AG04450 (cell line): ENCODE results near the gene COA8. TPM values are rescaled to one million over a fixed set of nuclear protein-coding genes. Genes with fewer than 3 reads are reported as not detected.

Experiments
- CTCF ChIA-PET: fragments of 300-600, 350-600 bp; formaldehyde crosslinking; extraction: SDS; loops from one replicate; lab custom pipeline; 2022; ENCODE audit warnings: antibody characterized with exemption, inconsistent platforms; lab: Charles Lee
- POLR2A ChIA-PET: fragments of 350-600 bp; formaldehyde crosslinking; extraction: SDS; loops from one replicate; lab custom pipeline; 2021; ENCODE audit warnings: antibody characterized with exemption, inconsistent platforms; lab: Yijun Ruan, JAX
- DNase-seq: peaks from one replicate; pipeline ENCODE4 v3.0.0-alpha.2; 2011; ENCODE audit warnings: low read depth, low spot score
- H3K27ac ChIP-seq: one replicate; pipeline ENCODE4 v1.5.1; 2012; ENCODE audit warnings: low read depth, low read length, control low read depth
- H3K27me3 ChIP-seq: one replicate; pipeline ENCODE4 v1.6.0; 2012; ENCODE audit warnings: low read length; ENCODE audit not compliant: control insufficient read depth, insufficient read depth
- H3K4me3 ChIP-seq: 2 replicates; pipeline ENCODE4 v1.5.1; 2011; ENCODE audit warnings: mild to moderate bottlenecking, low read depth, low read length, control low read depth
- H3K9me3 ChIP-seq: 2 replicates; pipeline ENCODE4 v1.5.1; 2012; ENCODE audit warnings: low read length; ENCODE audit not compliant: control insufficient read depth, insufficient read depth
- CTCF ChIP-seq: IDR thresholded peaks from 2 replicates; pipeline ENCODE4 v1.5.1; 2011; ENCODE audit warnings: low read depth, low read length, control low read depth, inconsistent platforms
- polyA plus RNA-seq: library from polyadenylated mRNA; depleted of rRNA; stranded (reverse); fragments of >200 nt; gene quantifications from 2 replicates; pipeline ENCODE4 v1.2.3, GENCODE V29; 2011

The COA8 gene
- polyA plus RNA-seq, 1 experiment, result 29.8 TPM

- DNase-seq, result no peak
- ChIA-PET CTCF (interaction anchor here (2.0 to 5.2 kb wide), 2 partner anchors 13 kb away, joined by 8 to 29 read pairs; no protein-coding TSS in a partner anchor), POLR2A (no interaction called here)
- H3K27ac ChIP-seq, result no peak overlapping the region
- H3K4me3 ChIP-seq, result no peak overlapping the region
- H3K27me3 ChIP-seq, result no peaks in the 10 kb centered on the region
- no peak for TF ChIP-seq CTCF
- peaks cover 3% of the 10 kb centered on the region; the same call in 1 of the 2 replicates for H3K9me3 ChIP-seq
These were observed 31.1 kb upstream of the COA8 start for GRCh38 chr14:103531421-103532215.

- Histone ChIP-seq H3K9me3 (peaks cover 3% of the 10 kb centered on the region; the same call in 1 of the 2 replicates), H3K4me3 (no peak overlapping the region), H3K27me3 (no peaks in the 10 kb centered on the region), H3K27ac (no peak overlapping the region)
- TF ChIP-seq CTCF, result no peak
- ChIA-PET CTCF (interaction anchor here (2.0 kb wide), 1 partner anchor 14 kb away, joined by 8 read pairs; no protein-coding TSS in a partner anchor), POLR2A (no interaction called here)
- no peak for DNase-seq
These were observed 30.3 kb upstream of the COA8 start for GRCh38 chr14:103532216-103533136.

GRCh38 chr14:103533137-103533998 is 29.4 kb upstream of the COA8 start:
- no peak for DNase-seq
- CTCF ChIA-PET, result interaction anchor here (2.0 kb wide), 1 partner anchor 15 kb away, joined by 8 read pairs; no protein-coding TSS in a partner anchor
- no peak for TF ChIP-seq CTCF
- POLR2A ChIA-PET, result interaction anchor here (0.5 kb wide), 1 partner anchor 59 kb away, joined by 3 read pairs; no protein-coding TSS in a partner anchor
- Histone ChIP-seq H3K4me3 (no peak overlapping the region), H3K27ac (no peak overlapping the region), H3K27me3 (no peaks in the 10 kb centered on the region), H3K9me3 (peaks cover 3% of the 10 kb centered on the region; the same call in 1 of the 2 replicates)

- no peak for TF ChIP-seq CTCF
- CTCF ChIA-PET, result interaction anchor here (0.6 to 2.0 kb wide), 2 partner anchors 16 to 231 kb away, joined by 3 to 8 read pairs; no protein-coding TSS in a partner anchor
- Histone ChIP-seq H3K4me3 (no peak overlapping the region), H3K9me3 (no peaks in the 10 kb centered on the region; the same call in 1 of the 2 replicates), H3K27me3 (no peaks in the 10 kb centered on the region), H3K27ac (no peak overlapping the region)
- POLR2A ChIA-PET, result interaction anchor here (0.5 kb wide), 1 partner anchor 58 kb away, joined by 3 read pairs; no protein-coding TSS in a partner anchor
- DNase-seq, result no peak
These were observed 28.7 kb upstream of the COA8 start for GRCh38 chr14:103533999-103534575.
